NCI-H1930 (cell line): Measurements from ENCODE around the gene EXT2.

Experiments
- DNase-seq, 2 experiments: peaks; one replicate each; lab custom pipeline; 2025; lab: John Stamatoyannopoulos, UW

Gene EXT2

DNA sequence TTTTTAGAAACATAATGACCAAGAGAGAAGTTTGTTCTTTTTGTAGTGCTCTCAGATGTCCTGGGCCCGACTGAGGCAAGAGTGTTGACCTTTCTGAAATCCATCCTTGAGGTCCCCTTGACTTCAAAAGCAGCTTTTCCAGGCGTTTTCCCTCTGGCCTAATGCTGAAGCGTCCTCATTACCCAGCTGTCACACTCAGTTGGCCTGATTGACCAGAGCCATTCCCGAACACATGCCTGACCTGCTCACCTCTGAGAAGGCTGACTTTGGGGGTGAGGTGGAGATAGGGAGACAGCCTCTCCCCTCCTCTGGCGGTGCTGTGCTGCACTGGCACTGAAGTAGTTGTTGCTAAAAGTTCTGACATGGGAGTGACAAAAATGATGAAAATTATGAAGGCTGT is 147.6 kb downstream of the EXT2 start:
- no peak for DNase-seq

GRCh38 chr11:44243595-44244343 is 148.3 kb downstream of the EXT2 start:
- DNase-seq: no peak

GRCh38 chr11:44244639-44245310 is 149.3 kb downstream of the EXT2 start:
- no peak for DNase-seq

DNA sequence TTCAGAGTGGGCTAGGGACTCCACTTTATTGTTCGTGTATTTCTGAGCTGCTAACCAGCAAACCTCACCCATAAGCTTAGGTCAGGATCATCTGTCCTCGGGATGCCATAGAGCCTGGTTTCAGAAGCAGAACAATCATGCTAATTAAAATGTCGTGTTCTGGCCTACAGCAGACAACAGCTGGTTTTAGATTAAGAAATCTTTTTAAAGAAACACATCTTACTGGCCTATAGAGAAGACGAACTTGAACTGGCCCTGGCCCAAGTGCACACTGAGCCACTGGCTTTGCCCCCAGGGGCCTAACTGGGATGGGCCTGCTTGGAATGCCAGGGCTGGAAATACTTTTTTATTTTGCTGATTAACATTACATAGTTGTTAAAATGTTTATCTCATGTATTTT is 151.2 kb downstream of the EXT2 start:
- DNase-seq: no peak

GRCh38 chr11:44247508-44247907 is 152.0 kb downstream of the EXT2 start:
- no peak for DNase-seq

- no peak for DNase-seq
These were observed 152.6 kb downstream of the EXT2 start for GRCh38 chr11:44248109-44248508.

GRCh38 chr11:44250421-44250820 is 154.9 kb downstream of the EXT2 start:
- no peak for DNase-seq

DNA sequence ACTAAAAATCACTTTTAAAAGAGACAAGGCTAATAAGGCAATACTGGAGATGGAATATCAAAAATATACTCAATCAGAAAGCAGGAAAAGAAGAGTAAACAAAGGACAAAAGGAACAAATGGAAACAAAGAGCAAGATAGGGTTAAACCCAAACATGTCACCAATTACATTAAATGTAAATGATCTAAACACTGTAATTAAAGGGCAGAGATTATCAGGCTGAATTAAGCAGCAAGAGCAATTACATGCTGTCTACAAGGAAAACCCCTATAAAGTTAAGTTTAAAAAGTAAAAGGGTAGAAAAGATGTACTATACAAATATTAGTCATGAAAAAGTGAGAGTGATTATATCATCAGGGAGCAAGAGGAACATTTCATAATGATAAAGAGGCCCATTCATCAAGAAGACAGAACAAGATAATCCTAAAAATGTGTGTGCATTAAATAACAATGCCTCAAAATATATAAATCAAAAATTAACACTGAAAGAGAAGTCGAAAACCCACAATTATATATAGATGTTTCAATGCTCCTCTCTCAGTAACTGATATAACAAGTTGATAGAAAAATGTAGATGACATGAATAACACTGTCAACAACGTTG is 157.6 kb downstream of the EXT2 start:
- no peak for DNase-seq

DNA sequence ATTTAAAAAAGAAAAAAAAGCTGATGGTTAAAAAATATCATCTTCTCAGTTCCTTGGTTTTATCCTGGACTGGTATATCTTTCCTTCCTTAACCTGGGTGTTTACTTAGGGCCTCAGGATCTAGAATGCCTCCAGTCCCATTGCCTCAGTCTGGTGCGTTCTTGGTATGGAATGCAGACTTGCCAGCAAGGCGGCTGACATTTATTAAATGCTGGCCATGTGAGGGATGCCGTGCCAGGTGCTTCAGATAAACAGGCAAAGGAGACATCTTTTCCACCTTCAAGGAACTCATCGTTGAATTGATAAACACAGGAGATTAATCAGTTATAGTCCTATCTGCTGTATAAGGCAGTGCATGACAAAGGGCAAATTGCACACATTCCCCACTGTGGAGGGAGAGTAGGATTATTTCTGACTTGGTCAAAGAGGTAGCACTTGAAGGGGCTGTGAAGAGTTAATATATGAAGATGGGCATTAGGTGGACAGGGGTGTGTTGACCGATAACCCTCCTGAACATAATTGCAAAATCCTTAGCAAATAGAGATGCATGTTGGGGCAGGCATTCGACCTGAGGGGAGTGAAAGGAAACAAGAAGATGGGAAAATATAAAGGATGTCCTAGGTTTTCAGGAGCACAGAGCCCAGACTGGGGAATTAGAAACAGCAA is 160.1 kb downstream of the EXT2 start:
- no peak for DNase-seq

DNA sequence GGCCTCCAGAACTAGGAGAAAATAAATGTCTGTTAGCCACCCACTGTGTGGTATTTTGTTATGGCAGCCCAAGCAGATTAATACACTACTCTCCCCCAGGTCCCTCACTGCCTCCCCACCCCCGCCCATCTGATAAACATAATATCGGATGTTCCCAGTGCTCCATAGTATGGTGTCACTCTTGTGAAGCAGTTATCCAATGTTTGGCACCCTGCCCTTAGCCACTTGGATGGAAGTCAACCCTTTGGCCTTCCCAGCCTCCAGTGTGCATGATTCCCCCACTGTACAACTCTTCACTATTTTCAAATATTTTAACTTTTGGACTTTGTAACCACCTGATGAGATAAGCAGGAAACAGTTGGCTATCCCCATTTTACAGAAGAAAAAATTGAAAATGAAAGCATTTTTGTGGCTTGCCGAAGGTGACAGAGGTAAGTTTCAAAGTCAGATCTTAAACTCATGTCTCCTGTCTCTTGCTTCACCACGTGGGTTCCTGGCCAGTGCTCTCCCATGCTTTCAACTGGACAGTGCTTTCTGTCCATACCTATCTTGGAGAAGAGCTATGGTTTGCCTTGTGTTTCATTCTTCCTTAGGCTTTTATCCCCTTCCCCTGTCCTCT is 161.3 kb downstream of the EXT2 start:
- DNase-seq: no peak

- no peak for DNase-seq
These were observed 162.1 kb downstream of the EXT2 start for GRCh38 chr11:44257338-44258189.

GRCh38 chr11:44258190-44258489 is 162.7 kb downstream of the EXT2 start:
- DNase-seq: no peak

DNA sequence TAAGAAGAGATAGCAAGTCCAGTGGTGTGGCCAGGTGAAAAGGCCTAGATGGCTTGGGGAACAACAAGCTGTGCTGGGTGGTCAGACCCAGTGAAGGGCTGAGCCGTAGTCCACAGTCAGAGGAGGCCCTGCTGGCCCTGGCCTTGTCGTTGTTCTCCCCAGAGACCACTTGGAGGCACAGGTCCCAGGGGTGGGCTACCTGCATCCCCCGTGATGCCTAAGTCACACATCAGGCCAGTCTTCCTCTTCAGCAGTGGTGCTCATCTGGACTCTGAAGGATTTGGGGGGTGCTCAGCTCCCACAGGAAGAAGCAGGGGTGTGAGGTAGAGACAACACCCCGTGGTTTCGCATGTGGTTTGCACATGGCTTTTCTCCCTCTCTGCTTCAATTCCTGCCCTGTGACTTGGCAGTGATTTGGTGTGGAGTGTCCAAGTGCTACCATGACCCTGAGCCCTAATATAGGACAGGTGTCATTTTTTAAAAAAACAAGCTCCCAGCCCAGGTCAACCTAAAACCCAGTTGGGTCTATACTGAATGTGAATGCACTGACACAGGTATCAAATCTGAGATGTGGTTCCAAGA is 163.5 kb downstream of the EXT2 start:
- DNase-seq: no peak

- no peak for DNase-seq
These were observed 164.6 kb downstream of the EXT2 start for GRCh38 chr11:44260081-44260480.

- DNase-seq: no peak
These were observed 166.5 kb downstream of the EXT2 start for GRCh38 chr11:44261800-44262591.

- no peak for DNase-seq
These were observed 168.4 kb downstream of the EXT2 start for GRCh38 chr11:44263738-44264437.

DNA sequence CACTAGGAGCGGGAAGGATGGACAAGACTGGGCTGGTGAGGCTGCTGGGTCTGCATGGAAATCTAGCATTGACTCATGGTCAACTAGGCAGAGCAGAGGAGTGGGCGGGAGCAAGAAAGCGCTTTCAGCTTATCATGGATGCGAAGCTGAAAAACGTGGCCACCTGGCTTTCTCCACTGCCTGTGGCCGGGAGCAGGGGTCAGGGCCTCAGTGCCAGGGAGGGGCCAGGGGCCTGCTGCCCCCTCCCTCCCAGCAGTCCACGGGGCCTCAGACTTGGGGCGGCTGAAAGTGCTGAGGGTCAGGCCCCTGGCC is 168.9 kb downstream of the EXT2 start:
- DNase-seq: no peak

DNA sequence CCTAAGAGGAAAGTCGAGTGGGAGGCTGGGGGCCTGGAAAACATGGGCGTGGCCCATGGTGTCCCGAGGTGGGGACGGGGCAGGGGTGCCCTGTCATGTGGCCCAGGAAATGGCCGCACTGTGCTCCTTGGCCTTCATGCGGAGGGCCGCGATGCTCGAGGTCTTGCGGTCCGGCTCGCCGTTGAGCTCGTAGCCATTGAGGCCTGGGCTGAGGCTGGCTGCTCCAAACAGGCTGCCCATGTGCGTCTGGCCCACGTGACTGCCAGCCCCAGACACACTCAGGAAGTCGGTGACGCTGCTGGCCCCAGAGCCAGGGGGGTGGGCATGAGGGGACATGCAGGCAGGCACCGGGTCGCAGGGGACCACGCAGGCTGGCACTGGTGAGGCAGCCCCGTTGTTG is 169.3 kb downstream of the EXT2 start:
- no peak for DNase-seq

DNA sequence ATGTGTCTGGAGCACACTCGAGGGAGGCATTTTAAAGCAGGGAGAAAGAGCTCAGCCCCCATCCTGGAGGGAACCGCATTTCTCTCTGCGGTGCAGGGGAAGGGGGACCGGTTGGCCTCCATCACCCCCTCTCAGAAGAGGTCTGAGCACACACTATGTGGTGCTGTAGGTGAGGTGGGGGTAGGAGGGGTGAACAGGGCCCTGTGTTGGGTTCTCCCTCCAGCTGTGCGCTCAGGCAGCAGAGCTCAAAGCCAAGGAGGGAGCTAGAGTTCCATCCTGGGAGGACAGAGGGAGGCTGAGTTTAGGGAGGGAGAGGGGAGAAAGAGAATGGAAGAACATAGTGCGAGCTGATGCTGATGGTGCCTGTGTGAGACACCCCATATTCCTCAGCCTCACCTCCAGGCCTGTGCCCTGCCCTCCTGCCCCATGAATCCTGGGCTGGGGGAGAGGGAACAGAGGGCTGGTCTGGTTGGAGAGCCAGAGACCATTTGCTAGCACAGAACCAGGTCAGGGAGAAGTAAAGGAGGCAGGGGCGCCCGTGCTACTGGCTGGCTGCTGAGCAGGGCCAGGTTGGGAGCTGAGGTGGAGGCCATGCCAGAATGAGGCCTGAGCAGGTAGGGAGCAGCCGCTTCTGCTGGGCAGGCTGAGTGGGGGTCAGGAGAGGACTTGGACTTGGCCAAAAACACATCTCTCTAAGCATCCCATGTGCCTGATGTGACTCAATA is 170.7 kb downstream of the EXT2 start:
- no peak for DNase-seq
